Measurements from ENCODE around the gene FAF2. TPM values are rescaled to one million over a fixed set of nuclear protein-coding genes. Genes with fewer than 3 reads are reported as not detected.

The FAF2 gene
- total RNA-seq, 4 donors from 2014 or later: 25.3 to 27.7 (median 25.5) TPM

DNA sequence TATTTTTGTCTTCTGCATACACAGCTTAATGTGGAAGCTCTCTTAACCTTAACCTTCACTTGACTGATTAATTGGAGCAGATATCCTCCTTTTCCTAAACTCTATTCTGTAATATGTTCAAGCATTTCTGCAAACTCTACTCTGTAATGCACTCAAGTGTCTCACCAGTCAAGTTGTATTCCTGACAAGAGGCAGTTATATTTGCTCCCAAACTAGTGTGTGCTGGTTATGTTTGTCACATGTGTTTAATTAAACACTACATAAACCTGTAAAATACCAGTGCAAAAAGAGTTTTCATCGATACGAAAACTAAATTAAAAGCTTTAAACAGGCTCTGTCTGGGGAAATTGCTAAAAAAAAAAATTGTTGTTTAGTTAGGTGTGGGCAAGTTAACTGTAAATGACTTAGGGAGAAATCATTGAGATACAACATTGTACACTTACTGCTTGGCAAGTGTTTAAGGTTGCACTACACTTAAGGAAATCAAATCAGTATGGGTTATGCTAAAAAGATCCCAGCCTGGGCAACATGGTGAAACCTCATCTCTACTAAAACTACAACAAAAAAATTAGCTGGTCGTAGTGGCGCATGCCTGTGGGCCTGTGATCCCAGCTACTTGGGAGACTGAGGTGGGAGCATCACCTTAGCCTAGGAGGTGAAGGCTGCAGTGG, 6.7 kb downstream of the FAF2 start:
- 92 to 93% methylated on average over 4 of the region's 4 CpGs for WGBS, 2 donors (ENCODE audit: low coverage in 1 of 2)
- Histone ChIP-seq H3K27ac (no peak overlapping the region), H3K9me3 (no peaks in the 10 kb centered on the region), H3K4me1 (peaks cover 0 to 74% (median 0%) of the 10 kb centered on the region in 3 donors), H3K4me3 (no peak overlapping the region), H3K36me3 (peaks cover 0 to 19% of the 10 kb centered on the region in 2 donors), H3K27me3 (no peaks in the 10 kb centered on the region)
- no peak for ATAC-seq
- TF ChIP-seq POLR2A (IDR thresholded peaks at IDR 0.05): no peak
- TF ChIP-seq POLR2AphosphoS5 (IDR thresholded peaks at IDR 0.05): no peak
- no peak for TF ChIP-seq EP300 (IDR thresholded peaks at IDR 0.05)
- TF ChIP-seq, protein P1, sequence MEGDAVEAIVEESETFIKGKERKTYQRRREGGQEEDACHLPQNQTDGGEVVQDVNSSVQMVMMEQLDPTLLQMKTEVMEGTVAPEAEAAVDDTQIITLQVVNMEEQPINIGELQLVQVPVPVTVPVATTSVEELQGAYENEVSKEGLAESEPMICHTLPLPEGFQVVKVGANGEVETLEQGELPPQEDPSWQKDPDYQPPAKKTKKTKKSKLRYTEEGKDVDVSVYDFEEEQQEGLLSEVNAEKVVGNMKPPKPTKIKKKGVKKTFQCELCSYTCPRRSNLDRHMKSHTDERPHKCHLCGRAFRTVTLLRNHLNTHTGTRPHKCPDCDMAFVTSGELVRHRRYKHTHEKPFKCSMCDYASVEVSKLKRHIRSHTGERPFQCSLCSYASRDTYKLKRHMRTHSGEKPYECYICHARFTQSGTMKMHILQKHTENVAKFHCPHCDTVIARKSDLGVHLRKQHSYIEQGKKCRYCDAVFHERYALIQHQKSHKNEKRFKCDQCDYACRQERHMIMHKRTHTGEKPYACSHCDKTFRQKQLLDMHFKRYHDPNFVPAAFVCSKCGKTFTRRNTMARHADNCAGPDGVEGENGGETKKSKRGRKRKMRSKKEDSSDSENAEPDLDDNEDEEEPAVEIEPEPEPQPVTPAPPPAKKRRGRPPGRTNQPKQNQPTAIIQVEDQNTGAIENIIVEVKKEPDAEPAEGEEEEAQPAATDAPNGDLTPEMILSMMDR (IDR thresholded peaks at IDR 0.05): no peak

DNA sequence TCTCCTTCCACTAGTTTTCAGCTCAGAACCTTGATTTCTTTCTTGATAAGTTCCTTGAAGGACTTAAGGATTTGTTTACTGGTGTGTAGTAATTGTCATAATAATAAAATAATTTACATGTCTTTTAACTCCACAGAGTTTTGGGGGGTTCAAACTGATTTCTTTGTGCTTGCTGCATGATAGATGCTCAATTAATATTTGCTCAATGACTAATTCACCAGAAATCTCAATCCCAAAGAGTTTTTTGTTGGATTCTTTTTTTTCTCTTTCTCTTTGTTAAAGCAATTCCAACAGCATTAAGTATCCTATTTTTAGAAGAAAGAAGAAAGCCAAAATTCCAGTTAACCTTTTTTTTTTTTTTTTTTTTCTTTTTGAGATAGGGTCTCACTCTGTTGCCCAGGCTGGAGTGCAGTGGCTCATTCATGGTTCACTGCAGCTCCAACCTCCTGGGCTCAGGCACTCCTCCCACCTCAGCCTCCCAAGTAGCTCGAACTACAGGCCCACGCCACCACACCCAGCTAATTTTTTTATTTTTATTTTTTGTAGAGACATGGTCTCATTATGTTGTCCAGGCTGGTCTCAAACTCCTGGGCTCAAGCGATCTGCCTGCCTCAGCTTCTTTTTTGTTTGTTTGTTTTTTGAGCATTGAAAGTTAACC, 10.8 kb downstream of the FAF2 start:
- Histone ChIP-seq H3K4me1 (peaks cover 0 to 51% (median 0%) of the 10 kb centered on the region in 3 donors), H3K27me3 (no peaks in the 10 kb centered on the region), H3K9me3 (no peaks in the 10 kb centered on the region), H3K36me3 (peaks cover 0 to 6% of the 10 kb centered on the region in 2 donors), H3K27ac (peak overlapping the region in 1 of 4 donors; percentile 44), H3K4me3 (no peak overlapping the region)
- WGBS, 2 donors (ENCODE audit: low coverage in 1 of 2): 97% methylated on average over 3 of the region's 3 CpGs; no CpG with 5 or more reads in 1 of the 2 donors
- TF ChIP-seq POLR2AphosphoS5 (IDR thresholded peaks at IDR 0.05): no peak
- TF ChIP-seq, protein P1 (IDR thresholded peaks at IDR 0.05): no peak
- TF ChIP-seq POLR2A (IDR thresholded peaks at IDR 0.05): no peak
- TF ChIP-seq EP300 (IDR thresholded peaks at IDR 0.05): no peak
- ATAC-seq: no peak

DNA sequence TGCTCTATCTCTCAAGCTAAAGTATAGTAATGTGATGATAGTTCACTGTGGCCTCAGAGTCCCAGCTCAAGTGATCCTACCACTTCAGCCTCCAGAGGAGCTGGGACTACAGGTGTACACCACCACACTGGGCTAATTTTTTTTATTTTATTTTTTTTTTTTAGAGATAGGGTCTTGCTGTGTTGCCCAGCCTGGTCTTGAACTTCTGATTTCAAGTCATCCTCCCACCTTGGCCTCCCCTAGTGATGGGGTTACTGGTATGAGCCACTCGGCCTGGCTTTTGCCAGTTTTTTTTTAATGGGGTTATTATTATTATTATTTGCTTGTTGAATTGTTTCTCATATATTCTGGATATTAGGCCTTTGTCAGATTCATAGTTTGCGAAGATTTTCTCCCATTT, 13.2 kb downstream of the FAF2 start:
- H3K4me3 ChIP-seq: no peak overlapping the region
- H3K36me3 ChIP-seq: peaks cover 0 to 13% of the 10 kb centered on the region in 2 donors
- WGBS, 2 donors (ENCODE audit: low coverage in 1 of 2): 87 to 100% methylated on average over 1 to 2 of the region's 2 CpGs
- no peaks in the 10 kb centered on the region for H3K9me3 ChIP-seq
- ATAC-seq: no peak
- H3K4me1 ChIP-seq: peaks cover 2 to 60% (median 5%) of the 10 kb centered on the region in 3 donors
- no peak overlapping the region for H3K27ac ChIP-seq
- TF ChIP-seq, protein P1 (IDR thresholded peaks at IDR 0.05): no peak
- TF ChIP-seq POLR2AphosphoS5 (IDR thresholded peaks at IDR 0.05): no peak
- TF ChIP-seq POLR2A (IDR thresholded peaks at IDR 0.05): no peak
- no peak for TF ChIP-seq EP300 (IDR thresholded peaks at IDR 0.05)
- H3K27me3 ChIP-seq: no peaks in the 10 kb centered on the region

DNA sequence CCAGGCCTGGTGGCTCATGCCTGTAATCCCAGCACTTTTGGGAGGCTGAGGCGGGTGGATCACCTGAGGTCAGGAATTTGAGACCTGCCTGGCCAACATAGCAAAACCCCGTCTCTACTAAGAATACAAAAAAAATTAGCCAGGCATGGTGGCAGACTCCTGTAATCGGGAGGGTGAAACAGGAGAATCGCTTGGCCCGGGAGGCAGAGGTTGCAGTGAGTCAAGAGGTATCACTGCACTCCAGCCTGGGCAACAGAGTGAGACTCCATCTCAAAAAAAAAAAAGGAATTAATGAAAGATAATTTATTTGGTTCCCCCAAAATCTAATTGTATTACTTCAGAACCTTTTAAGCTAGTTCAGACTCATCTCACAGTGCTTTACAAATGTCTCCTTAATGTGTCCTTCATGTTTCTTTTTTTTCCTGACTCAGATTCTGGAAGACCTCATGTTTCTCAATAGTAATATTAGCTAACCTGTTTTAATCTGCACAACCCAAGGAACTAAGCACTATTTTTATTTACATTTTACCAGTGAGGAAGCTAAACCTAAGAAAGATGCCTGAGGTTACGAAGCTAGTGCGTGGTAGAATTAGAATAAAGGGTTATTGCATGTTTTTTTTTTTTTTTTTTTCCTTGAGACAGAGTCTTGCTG, 15.1 kb downstream of the FAF2 start:
- no peaks in the 10 kb centered on the region for H3K27me3 ChIP-seq
- no peak for ATAC-seq
- H3K36me3 ChIP-seq: peaks cover 0 to 13% of the 10 kb centered on the region in 2 donors
- TF ChIP-seq EP300 (IDR thresholded peaks at IDR 0.05): no peak
- no peak for TF ChIP-seq POLR2A (IDR thresholded peaks at IDR 0.05)
- TF ChIP-seq, protein P1 (IDR thresholded peaks at IDR 0.05): no peak
- no peak for TF ChIP-seq POLR2AphosphoS5 (IDR thresholded peaks at IDR 0.05)
- peaks cover 3 to 55% (median 9%) of the 10 kb centered on the region in 3 donors for H3K4me1 ChIP-seq
- no peak overlapping the region for H3K4me3 ChIP-seq
- WGBS, 2 donors (ENCODE audit: low coverage in 1 of 2): 81 to 97% methylated on average over 5 to 7 of the region's 7 CpGs
- no peaks in the 10 kb centered on the region for H3K9me3 ChIP-seq
- H3K27ac ChIP-seq: no peak overlapping the region

Data from gastroesophageal sphincter (tissue), 4 donors.